ENCODE measurements around the gene SCIN.

GRCh38 chr7:12588259-12588904 is 17.9 kb downstream of the SCIN start:
- no peak for TF ChIP-seq REST (IDR thresholded peaks at IDR 0.05; ENCODE audit: low read depth)
- no peak for TF ChIP-seq EP300 (IDR thresholded peaks at IDR 0.05; ENCODE audit: borderline replicate concordance)
- no peak for TF ChIP-seq TCF12 (IDR thresholded peaks at IDR 0.05; ENCODE audit: low read depth)
- no peak for TF ChIP-seq RAD21 (IDR thresholded peaks at IDR 0.05; ENCODE audit: low read depth)
- no peak for TF ChIP-seq TAF1 (IDR thresholded peaks at IDR 0.05; ENCODE audit: low read depth)
- TF ChIP-seq TEAD4 (IDR thresholded peaks at IDR 0.05) = no peak
- no peak for TF ChIP-seq CREB1 (IDR thresholded peaks at IDR 0.05; ENCODE audit: low read depth)
- TF ChIP-seq YY1 (IDR thresholded peaks at IDR 0.05; ENCODE audit: low read depth) = no peak
- no peak for TF ChIP-seq EGR1 (IDR thresholded peaks at IDR 0.05)

Data from Ishikawa (cell line).